ES-I3 (cell line): ENCODE results near the gene KRTAP10-2.
"Not testable (repeated sequence)": the region's sequence is repeated elsewhere in the genome, so short reads cannot be mapped to it uniquely, and the experiment has no call there.

ENCODE experiments used
- H3K36me3 ChIP-seq: 2 replicates; pipeline ENCODE4 v1.6.1; 2013; ENCODE audit warnings: mild to moderate bottlenecking, low read length, control low read depth, moderate library complexity; ENCODE audit not compliant: insufficient read depth
- H3K4me1 ChIP-seq: 2 replicates; pipeline ENCODE4 v1.6.1; 2013; ENCODE audit warnings: mild to moderate bottlenecking, control low read depth, low read length; ENCODE audit not compliant: insufficient read depth
- H3K9ac ChIP-seq: 2 replicates; pipeline ENCODE4 v1.6.1; 2013; ENCODE audit warnings: low read depth, mild to moderate bottlenecking, low read length, moderate library complexity
- H3K9me3 ChIP-seq: 2 replicates; pipeline ENCODE4 v1.6.1; 2013; ENCODE audit warnings: mild to moderate bottlenecking, low read length, moderate library complexity; ENCODE audit not compliant: control insufficient read depth, insufficient read depth

The KRTAP10-2 gene

DNA sequence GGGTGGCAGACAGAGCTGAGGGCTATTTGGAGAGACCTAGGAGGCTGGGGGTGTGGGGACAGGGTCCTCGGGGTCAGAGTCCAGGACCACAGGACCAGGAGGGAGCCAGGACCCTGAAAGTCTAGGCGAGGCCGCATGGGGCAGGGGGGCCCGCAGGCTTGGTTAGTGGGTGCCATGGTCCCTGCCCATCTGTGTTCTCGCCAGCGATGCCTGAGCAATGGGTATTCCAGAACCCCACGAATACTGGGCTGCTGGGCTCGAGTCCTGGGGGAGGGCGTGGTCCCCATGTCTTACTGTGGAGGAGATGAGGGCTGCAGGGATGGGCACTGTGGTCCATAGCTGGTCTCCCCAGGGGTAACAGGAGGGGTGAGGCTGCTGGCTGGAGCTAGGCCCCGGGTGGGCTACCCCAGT lies 39.0 kb upstream of the KRTAP10-2 start:
- Histone ChIP-seq H3K9ac (no peak overlapping the region), H3K9me3 (no peaks in the 10 kb centered on the region), H3K36me3 (no peaks in the 10 kb centered on the region), H3K4me1 (peaks cover 4% of the 10 kb centered on the region; the same call in 1 of the 2 replicates)

DNA sequence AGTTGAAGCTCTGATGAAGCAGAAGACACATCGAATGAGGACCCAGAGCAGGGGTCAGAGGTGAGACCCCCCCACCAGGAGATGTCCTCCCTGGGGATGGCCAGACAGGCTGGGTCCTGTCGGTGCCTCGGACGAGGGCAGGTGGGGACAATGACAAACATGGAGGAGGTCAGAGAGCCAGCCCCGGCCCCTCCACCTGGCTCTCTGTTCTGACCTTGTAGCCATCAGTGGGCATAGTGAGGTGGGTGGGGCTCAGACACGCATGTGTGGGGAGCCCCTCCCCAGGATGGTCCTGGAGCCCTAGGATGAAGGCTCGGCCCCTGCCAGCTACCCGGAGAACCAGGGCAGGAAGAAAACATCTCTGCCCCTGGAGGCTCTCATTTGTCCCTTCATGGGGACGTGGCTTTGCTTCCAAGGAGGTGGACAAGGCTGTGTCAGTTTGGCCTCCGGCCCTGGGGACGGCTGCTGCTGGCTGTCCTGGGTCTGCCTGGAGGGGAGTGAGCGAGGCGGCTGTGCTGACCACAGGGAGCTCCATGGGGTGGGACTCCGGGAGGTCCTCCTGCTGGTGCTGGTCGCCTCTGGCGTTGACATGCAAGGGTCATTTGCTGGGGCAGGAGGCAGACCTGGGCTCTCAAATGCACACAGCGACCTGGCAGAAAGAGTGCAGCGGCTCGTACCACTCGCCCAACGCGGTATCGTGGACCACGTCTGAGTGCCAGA lies 38.4 kb upstream of the KRTAP10-2 start:
- Histone ChIP-seq H3K4me1 (peaks cover 4% of the 10 kb centered on the region; the same call in 1 of the 2 replicates), H3K9ac (no peak overlapping the region), H3K36me3 (no peaks in the 10 kb centered on the region), H3K9me3 (no peaks in the 10 kb centered on the region)

DNA sequence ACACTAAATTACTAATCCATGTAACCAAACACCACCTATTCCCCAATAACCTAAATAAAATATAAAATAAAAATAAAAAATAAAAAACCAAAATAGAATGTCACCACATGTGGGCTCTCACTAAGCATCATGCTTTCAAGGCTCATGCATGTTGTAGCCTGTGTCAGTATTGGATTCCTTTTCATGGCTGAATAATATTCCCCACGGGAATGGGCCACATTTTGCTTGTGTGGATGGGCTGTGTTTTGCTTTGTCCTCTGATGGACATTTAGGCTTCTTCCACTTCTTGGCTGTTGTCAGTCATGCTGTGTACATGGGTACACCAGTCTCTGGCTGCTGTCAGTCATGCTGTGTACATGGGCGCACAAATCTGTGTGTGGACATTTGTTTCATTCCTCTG lies 37.8 kb upstream of the KRTAP10-2 start:
- Histone ChIP-seq H3K9me3 (no peaks in the 10 kb centered on the region), H3K4me1 (peaks cover 4% of the 10 kb centered on the region; the same call in 1 of the 2 replicates), H3K36me3 (no peaks in the 10 kb centered on the region), H3K9ac (no peak overlapping the region)

DNA sequence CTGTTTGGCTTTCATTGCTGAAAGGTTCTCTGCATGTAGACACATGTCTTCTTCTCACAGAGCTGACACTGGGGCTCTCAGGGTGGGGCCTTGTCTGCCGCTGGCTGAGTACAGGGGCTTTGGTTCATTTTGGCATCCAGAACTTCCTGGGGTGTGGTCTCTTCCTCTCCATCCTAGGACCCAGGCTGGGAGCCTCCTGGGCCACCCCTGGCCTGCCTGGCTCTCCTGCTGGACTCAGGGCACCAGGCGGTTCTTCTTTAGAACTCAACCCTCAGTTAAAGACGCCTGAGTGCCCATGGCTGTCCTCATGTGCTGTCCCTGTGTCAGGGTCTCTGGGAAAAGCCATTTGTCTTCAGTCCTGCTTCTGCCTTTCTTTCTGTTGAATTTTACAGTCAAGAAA lies 34.6 kb upstream of the KRTAP10-2 start:
- no peak overlapping the region for H3K9ac ChIP-seq

DNA sequence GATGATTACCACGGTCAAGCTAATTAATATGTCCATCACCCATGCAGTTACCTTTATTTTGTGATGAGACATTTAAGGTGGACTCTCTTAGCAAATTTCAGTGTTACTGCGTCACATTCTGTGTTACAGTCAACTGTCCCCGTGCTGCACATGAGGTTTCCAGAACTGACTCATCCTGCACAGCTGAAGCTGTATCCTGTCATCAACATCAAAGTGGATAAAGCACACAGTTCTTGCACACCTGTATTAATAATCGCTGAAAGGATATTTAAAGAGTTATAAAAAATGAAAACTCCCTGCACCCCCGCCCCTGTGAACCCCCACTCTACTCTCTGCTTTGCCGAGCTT lies 32.5 kb upstream of the KRTAP10-2 start:
- Histone ChIP-seq H3K4me1 (no peaks in the 10 kb centered on the region), H3K9ac (no peak overlapping the region), H3K9me3 (no peaks in the 10 kb centered on the region; the same call in 1 of the 2 replicates), H3K36me3 (no peaks in the 10 kb centered on the region)

More for the DNA sequence above, 34.6 kb upstream of the KRTAP10-2 start:
- Histone ChIP-seq H3K36me3 (no peaks in the 10 kb centered on the region), H3K9me3 (no peaks in the 10 kb centered on the region; the same call in 1 of the 2 replicates), H3K4me1 (no peaks in the 10 kb centered on the region)

DNA sequence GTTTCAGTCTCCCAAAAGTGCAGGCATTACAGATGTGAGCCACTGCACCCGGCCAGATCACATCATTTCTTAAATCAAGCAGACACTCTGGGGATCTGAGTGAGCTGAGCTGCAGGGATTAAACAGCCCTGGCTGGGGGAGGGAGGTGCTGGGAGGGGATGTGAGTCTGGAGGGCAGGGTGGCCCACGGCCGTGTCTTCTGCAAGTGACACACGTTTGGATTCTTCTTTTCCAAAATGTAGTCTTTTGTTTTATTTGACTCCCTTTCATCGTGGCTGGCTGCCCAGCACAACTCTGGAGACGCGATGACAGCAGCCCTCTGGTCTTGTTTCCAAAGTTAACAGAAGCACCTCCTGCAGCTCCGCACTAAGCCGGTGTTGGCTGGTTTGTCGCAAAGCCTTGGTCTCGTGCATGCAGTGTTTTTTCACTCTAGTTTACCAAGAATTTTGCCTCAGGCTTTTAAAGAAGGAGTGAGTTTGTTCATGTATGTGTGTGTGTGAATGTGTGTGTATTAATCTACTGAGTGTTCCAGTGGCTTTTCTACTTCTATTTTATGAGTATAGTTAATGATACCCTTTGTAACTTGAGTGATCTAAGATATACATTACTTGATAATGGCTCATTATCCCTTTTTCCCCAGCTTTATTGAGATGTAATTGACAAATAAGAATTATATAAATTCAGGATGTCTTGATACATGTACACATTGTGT lies 31.9 kb upstream of the KRTAP10-2 start:
- H3K9ac ChIP-seq = no peak overlapping the region
- H3K36me3 ChIP-seq = no peaks in the 10 kb centered on the region
- H3K9me3 ChIP-seq = no peaks in the 10 kb centered on the region; the same call in 1 of the 2 replicates
- H3K4me1 ChIP-seq = no peaks in the 10 kb centered on the region

DNA sequence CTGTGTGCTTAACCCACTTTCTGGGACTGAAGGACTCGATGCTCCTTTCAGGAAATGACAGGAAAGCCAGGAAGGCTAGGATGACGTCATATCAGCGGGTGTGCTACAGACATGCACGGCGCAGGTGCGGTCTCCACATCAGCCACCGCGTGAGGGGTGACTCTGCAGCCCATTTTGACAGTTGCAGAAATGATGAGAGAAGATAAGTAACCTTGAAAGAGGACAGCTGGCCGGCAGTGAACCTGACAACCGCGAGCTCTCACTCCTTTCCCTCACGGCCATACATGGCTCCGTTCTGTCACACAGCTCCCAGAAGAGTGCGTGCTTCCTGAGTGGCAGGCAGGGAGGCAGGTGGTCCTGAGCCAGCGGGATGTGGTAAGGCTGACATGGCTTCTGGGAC lies 30.8 kb upstream of the KRTAP10-2 start:
- Histone ChIP-seq H3K9me3 (peaks cover 2% of the 10 kb centered on the region; the same call in 1 of the 2 replicates), H3K9ac (no peak overlapping the region), H3K36me3 (no peaks in the 10 kb centered on the region), H3K4me1 (no peaks in the 10 kb centered on the region)

DNA sequence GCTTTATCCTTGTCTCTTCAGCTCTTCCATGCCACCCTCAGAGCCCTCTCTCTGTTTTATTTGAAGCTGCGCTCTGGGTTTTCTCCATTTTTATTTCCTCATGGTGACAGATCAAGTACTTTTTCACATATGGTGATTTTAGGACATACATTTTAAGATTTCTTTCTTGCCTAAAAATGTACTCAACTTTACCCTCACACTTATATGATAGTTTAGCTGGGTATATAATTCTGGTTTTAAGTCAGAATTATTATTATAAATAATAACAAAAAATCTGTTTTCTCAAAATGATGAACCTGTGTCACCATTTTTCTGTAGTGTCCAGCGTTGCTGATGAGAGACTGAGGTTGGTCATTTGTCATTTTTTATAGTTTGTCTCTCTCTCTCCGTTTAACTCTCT lies 29.9 kb upstream of the KRTAP10-2 start:
- H3K9me3 ChIP-seq = peaks cover 9% of the 10 kb centered on the region
- H3K36me3 ChIP-seq = no peaks in the 10 kb centered on the region
- no peaks in the 10 kb centered on the region for H3K4me1 ChIP-seq
- no peak overlapping the region for H3K9ac ChIP-seq

DNA sequence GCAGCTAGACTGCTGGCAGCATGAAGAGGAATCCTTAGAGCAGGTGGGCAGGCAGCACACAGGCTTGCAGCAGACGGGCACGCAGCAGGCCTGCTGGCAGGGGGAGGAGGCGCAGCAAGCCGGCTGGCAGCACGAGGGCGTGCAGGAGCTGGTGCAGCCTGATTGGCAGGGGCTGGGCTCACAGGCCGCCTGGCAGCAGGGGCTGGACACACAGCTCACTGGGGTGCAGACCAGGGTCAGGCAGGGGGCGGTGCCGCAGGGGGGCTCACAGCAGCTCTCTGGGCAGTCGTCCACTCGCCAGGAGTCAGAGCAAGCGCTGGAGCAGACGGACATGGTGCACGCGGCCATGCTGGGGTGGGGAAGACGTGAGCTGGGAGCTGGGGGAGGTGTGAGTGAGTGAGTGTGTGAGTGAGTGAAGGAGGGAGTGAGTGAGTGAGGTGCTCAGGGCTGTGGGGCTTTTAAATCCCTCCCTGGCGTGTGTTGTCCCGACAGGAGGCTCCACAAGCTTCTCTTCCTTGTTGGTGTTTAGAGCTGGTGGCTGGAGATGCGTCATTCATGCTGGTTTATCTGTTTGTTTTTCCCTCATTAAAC lies 29.0 kb upstream of the KRTAP10-2 start, which contains the start of gene KRTAP10-5:
Gene KRTAP10-5, minus strand, starts transcription at position 374 of the 591 bp plus-strand sequence. Its CDS starts 26 bp downstream, at position 348.
- H3K4me1 ChIP-seq, H3K9ac ChIP-seq, H3K36me3 ChIP-seq, H3K9me3 ChIP-seq: not testable (repeated sequence)

DNA sequence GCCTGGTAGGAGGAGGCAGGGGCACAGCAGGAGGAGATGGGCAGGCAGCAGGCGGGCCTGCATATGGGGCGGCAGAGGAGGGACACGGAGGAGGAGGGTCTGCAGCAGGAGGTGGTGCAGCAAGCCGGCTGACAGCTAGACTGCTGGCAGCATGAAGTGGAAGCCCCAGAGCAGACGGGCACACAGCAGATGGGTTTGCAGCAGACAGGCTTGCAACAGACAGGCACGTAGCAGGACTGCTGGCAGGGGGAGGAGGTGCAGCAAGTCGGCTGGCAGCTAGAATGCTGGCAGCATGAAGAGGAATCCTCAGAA lies 28.5 kb upstream of the KRTAP10-2 start:
- no peaks in the 10 kb centered on the region for H3K36me3 ChIP-seq
- H3K9me3 ChIP-seq = peaks cover 9% of the 10 kb centered on the region
- no peak overlapping the region for H3K9ac ChIP-seq
- no peaks in the 10 kb centered on the region for H3K4me1 ChIP-seq

DNA sequence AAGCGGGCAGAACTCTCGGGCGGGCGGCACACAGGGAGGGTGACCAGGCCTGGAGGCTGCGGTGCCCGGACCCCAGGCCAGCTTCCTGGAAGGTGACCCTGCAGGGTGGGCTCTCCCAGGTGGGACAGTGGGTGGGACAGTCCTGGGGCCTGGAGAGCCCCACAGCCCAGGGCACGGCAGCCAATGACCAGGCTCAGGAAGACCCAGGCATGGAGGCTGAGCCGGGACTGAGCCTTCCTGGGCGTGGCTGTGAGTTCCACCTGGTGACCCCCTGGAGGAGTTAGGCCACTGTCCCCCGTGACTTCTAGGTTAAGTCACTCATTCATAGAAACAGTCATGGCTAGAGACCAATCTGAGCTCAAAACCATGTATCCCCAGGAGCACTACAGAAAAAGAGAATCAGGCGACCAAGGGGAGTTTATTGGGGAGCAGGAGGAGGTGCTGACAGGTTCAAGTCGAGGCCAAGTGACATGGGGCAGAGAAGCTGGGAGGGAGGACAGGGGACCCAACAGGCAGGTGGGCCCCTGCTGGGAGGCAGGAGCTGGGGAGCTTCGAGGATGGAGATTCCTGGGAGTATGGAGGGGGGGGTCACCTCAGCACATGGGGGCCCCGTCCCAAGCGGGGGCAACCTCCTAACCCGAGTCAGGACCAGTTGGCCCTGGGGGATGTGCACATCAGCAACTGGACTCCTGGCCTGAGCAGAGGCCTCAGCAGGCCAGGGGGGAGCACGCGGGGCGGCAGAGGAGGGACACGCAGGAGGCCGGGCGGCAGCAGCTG lies 27.9 kb upstream of the KRTAP10-2 start:
- H3K9me3 ChIP-seq = peaks cover 9% of the 10 kb centered on the region
- H3K36me3 ChIP-seq = no peaks in the 10 kb centered on the region
- no peaks in the 10 kb centered on the region for H3K4me1 ChIP-seq
- H3K9ac ChIP-seq = no peak overlapping the region

DNA sequence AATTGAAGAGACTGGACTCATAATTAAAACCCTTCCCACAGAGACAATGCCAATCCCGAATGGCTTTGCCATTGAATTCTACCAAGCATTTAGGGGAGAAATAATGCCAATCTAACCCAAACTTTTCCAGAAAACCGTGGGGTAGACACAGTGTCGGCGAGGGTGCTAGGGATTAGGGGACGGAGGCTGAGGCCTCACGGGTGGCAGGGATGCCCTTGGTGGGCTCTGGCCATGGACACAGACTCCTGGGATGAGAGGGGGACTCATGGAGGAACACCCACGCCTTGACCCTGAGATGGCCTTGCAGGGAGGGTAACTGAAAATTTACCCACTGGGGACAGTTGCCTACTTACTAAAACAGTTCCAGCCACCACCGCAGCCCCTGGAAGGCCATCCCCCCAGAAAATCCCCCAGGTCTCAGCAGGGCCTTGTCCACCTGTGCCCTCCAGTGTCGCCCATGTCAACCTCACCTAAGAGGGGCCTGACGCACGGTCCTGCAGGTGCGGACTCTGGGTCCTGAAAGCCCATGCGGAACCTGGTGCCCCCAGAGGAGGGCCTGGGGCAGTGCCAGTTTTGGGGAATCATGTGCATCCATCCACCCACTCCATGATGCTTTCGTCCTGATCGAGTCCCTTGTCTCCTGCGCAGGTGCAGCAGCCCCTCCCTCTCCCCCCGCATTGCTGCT lies 27.2 kb upstream of the KRTAP10-2 start:
- no peaks in the 10 kb centered on the region for H3K4me1 ChIP-seq
- H3K36me3 ChIP-seq = no peaks in the 10 kb centered on the region
- no peak overlapping the region for H3K9ac ChIP-seq
- H3K9me3 ChIP-seq = peaks cover 9% of the 10 kb centered on the region

DNA sequence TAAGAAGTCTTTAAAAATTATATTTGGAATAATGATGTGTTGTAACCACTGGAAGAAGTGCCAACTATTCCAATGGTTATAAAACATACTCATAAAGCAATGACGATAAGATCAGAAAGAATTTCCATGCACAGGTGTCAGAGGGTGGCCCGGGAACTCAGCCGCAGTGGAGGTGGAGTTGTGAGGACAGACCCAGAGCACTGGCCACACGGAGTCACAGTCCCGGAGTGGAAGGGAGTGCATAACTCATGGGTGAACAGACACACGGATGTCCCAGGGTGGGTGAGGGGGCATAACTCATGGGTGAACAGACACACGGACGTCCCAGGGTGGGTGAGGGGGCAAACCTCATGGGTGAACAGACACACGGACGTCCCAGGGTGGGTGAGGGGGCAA lies 24.7 kb upstream of the KRTAP10-2 start:
- Histone ChIP-seq H3K9ac (no peak overlapping the region), H3K4me1 (no peaks in the 10 kb centered on the region), H3K36me3 (no peaks in the 10 kb centered on the region), H3K9me3 (peaks cover 9% of the 10 kb centered on the region)
